MM.1S (cell line): ENCODE data around the gene DHH.

Experiments used
- CTCF ChIP-seq: fragments of 300-600 bp; sonication (generic); IDR thresholded peaks from 2 replicates; pipeline ENCODE4 v1.5.1; 2016; ENCODE audit warnings: antibody characterized with exemption, low read length, mixed read lengths
- EZH2 ChIP-seq: fragments of 300-600 bp; sonication (generic); optimal IDR thresholded peaks from 2 replicates; pipeline ENCODE3; 2017; ENCODE audit warnings: low read depth, mild to moderate bottlenecking, antibody characterized with exemption, low read length, mixed read lengths
- EZH2phosphoT487 ChIP-seq: fragments of 300-600 bp; sonication (generic); IDR thresholded peaks from 2 replicates; pipeline ENCODE4 v1.6.1; 2018; ENCODE audit warnings: antibody characterized with exemption, low read length

GRCh38 chr12:49088932-49089330 is 5.7 kb downstream of the DHH start:
- TF ChIP-seq CTCF = no peak
- no peak for TF ChIP-seq EZH2
- no peak for TF ChIP-seq EZH2phosphoT487
